NK-92 treated with Interleukin-12 subunit alpha and Interleukin-12 subunit beta, amount 100 ng/mL, for 24 hours (cell line): ENCODE results near the gene KBTBD4.

Experiments
- DNase-seq: peaks from one replicate; lab custom pipeline; 2025; lab: John Stamatoyannopoulos, UW

The KBTBD4 gene

GRCh38 chr11:47578524-47579494 is at the start of gene KBTBD4, which contains the start of gene NDUFS3:
Gene KBTBD4, minus strand, starts transcription at chr11:47578970. Its CDS starts 19 bp downstream, at chr11:47578951.
Gene NDUFS3, plus strand, starts transcription at chr11:47579074. Its CDS starts 18 bp downstream, at chr11:47579092.
- peak; percentile 68 for DNase-seq

GRCh38 chr11:47628026-47628425 is 49.3 kb upstream of the KBTBD4 start:
- no peak for DNase-seq

- DNase-seq, result no peak
Observed at GRCh38 chr11:47626234-47626633, 47.5 kb upstream of the KBTBD4 start.

- DNase-seq, result no peak
Observed at GRCh38 chr11:47620836-47621378, 42.1 kb upstream of the KBTBD4 start.

GRCh38 chr11:47617417-47617809 is 38.6 kb upstream of the KBTBD4 start:
- no peak for DNase-seq

GRCh38 chr11:47616726-47617416 is 38.1 kb upstream of the KBTBD4 start:
- no peak for DNase-seq

- DNase-seq, result no peak
Observed at GRCh38 chr11:47615249-47615648, 36.5 kb upstream of the KBTBD4 start.

GRCh38 chr11:47611348-47611794 is 32.6 kb upstream of the KBTBD4 start:
- no peak for DNase-seq

GRCh38 chr11:47609675-47610074 is 30.9 kb upstream of the KBTBD4 start:
- no peak for DNase-seq

GRCh38 chr11:47607380-47607779 is 28.6 kb upstream of the KBTBD4 start:
- no peak for DNase-seq

- DNase-seq, result no peak
Observed at GRCh38 chr11:47606731-47607130, 28.0 kb upstream of the KBTBD4 start.

GRCh38 chr11:47605921-47606320 is 27.2 kb upstream of the KBTBD4 start:
- no peak for DNase-seq

GRCh38 chr11:47603295-47603694 is 24.5 kb upstream of the KBTBD4 start:
- no peak for DNase-seq

GRCh38 chr11:47599902-47600301 is 21.1 kb upstream of the KBTBD4 start:
- no peak for DNase-seq

GRCh38 chr11:47595967-47596366 is 17.2 kb upstream of the KBTBD4 start:
- no peak for DNase-seq

- DNase-seq, result no peak
Observed at GRCh38 chr11:47595029-47595428, 16.3 kb upstream of the KBTBD4 start.

GRCh38 chr11:47593934-47594855 is 15.4 kb upstream of the KBTBD4 start, which contains the start of gene C1QTNF4:
Gene C1QTNF4, minus strand, starts transcription at chr11:47594411. Its CDS starts 3,601 bp downstream, at chr11:47590810.
- DNase-seq, result no peak

- DNase-seq, result no peak
Observed at GRCh38 chr11:47593492-47593933, 14.7 kb upstream of the KBTBD4 start.

- DNase-seq, result no peak
Observed at GRCh38 chr11:47592970-47593369, 14.2 kb upstream of the KBTBD4 start.

GRCh38 chr11:47592251-47592650 is 13.5 kb upstream of the KBTBD4 start:
- DNase-seq, result no peak

GRCh38 chr11:47591764-47592163 is 13.0 kb upstream of the KBTBD4 start:
- DNase-seq, result no peak
